Fibroblast of skin of right biceps (primary cell): ENCODE data around the gene OR10G2.
"Not testable (repeated sequence)": the region's sequence is repeated elsewhere in the genome, so short reads cannot be mapped to it uniquely, and the experiment has no call there.

Experiments
- DNase-seq: peaks from one replicate; pipeline ENCODE4 v3.0.0-alpha.2; 2013

OR10G2 gene

GRCh38 chr14:21634840-21635239 lies at the start of gene OR10G2:
TSS of gene OR10G2 (minus strand) at chr14:21634940. CDS start at chr14:21634842, 98 bp downstream.
- no peak for DNase-seq

- DNase-seq = peak; percentile 36
Observed at GRCh38 chr14:21680072-21680471, 45.3 kb upstream of the OR10G2 start.

- no peak for DNase-seq
Observed at GRCh38 chr14:21675566-21675965, 40.8 kb upstream of the OR10G2 start.

GRCh38 chr14:21673718-21674117 lies 39.0 kb upstream of the OR10G2 start, which contains the start of gene OR4E1:
TSS of gene OR4E1 (minus strand) at chr14:21673818. CDS start at chr14:21670935, 2,883 bp downstream.
- no peak for DNase-seq

GRCh38 chr14:21672116-21672515 lies 37.4 kb upstream of the OR10G2 start:
- no peak for DNase-seq

GRCh38 chr14:21671371-21671770 lies 36.6 kb upstream of the OR10G2 start:
- DNase-seq = no peak

GRCh38 chr14:21669284-21669683 lies 34.5 kb upstream of the OR10G2 start:
- no peak for DNase-seq

- peak; percentile 30 for DNase-seq
Observed at GRCh38 chr14:21668377-21668776, 33.6 kb upstream of the OR10G2 start.

- no peak for DNase-seq
Observed at GRCh38 chr14:21656980-21657379, 22.2 kb upstream of the OR10G2 start.

- no peak for DNase-seq
Observed at GRCh38 chr14:21654215-21654614, 19.5 kb upstream of the OR10G2 start.

- no peak for DNase-seq
Observed at GRCh38 chr14:21653331-21653885, 18.7 kb upstream of the OR10G2 start, which contains the start of gene OR4E2. TSS of gene OR4E2 (plus strand) at chr14:21653835. CDS start at chr14:21665083, 11,248 bp downstream.

- no peak for DNase-seq
Observed at GRCh38 chr14:21652209-21652808, 17.6 kb upstream of the OR10G2 start.

- peak; percentile 6 for DNase-seq
Observed at GRCh38 chr14:21647380-21647779, 12.6 kb upstream of the OR10G2 start.

GRCh38 chr14:21643407-21643806 lies 8.7 kb upstream of the OR10G2 start:
- DNase-seq = no peak

- no peak for DNase-seq
Observed at GRCh38 chr14:21642683-21643082, 7.9 kb upstream of the OR10G2 start.

- no peak for DNase-seq
Observed at GRCh38 chr14:21631084-21631483, 3.7 kb downstream of the OR10G2 start.

GRCh38 chr14:21630503-21630902 lies 4.2 kb downstream of the OR10G2 start:
- DNase-seq = not testable (repeated sequence)

GRCh38 chr14:21626491-21627230 lies 8.1 kb downstream of the OR10G2 start:
- no peak for DNase-seq

GRCh38 chr14:21617614-21618013 lies 17.1 kb downstream of the OR10G2 start:
- DNase-seq = no peak

GRCh38 chr14:21614240-21614639 lies 20.5 kb downstream of the OR10G2 start:
- no peak for DNase-seq

GRCh38 chr14:21612324-21612723 lies 22.4 kb downstream of the OR10G2 start:
- DNase-seq = no peak

GRCh38 chr14:21602181-21602580 lies 32.6 kb downstream of the OR10G2 start:
- not testable (repeated sequence) for DNase-seq

- no peak for DNase-seq
Observed at GRCh38 chr14:21589317-21589716, 45.4 kb downstream of the OR10G2 start.
